H1 (cell line): ENCODE measurements around the gene REELD1.

Source experiments
- CHD2 ChIP-seq: IDR thresholded peaks from 2 replicates; pipeline ENCODE4 v1.6.1; 2012; ENCODE audit warnings: low read length, improper control_type of control experiment
- CTCF ChIP-seq, 3 experiments: IDR thresholded peaks; 1 replicate in 2 of 3; 2 replicates in 1 of 3; pipeline versions ENCODE4 v1.5.1 to v1.6.1; 2011; ENCODE audit warnings: low read length in 3 of 3, mild to moderate bottlenecking in 3 of 3, inconsistent platforms in 2 of 3, low read depth in 1 of 3, moderate library complexity in 1 of 3; ENCODE audit not compliant: insufficient read depth in 1 of 3; ENCODE audit errors: control extremely low read depth in 1 of 3
- GABPA ChIP-seq: IDR thresholded peaks from 2 replicates; pipeline ENCODE4 v1.6.1; 2011; ENCODE audit warnings: mild to moderate bottlenecking, low read length, moderate library complexity, borderline replicate concordance; ENCODE audit not compliant: insufficient read depth

- TF ChIP-seq CTCF (IDR thresholded peaks at IDR 0.05; ENCODE audit: control extremely low read depth in 1 of 3, insufficient read depth in 1 of 3, low read depth in 1 of 3, low read length in 3 of 3) (no peak), GABPA (no peak), CHD2 (no peak)
These were observed 46.7 kb downstream of the REELD1 start for GRCh38 chr4:146261041-146261440.
